ENCODE results near the gene ARHGAP45. TPM values are rescaled to one million over a fixed set of nuclear protein-coding genes. Genes with fewer than 3 reads are reported as not detected.

The ARHGAP45 gene
- total RNA-seq, 1 donor from 2014 or later: 3.0 TPM

DNA sequence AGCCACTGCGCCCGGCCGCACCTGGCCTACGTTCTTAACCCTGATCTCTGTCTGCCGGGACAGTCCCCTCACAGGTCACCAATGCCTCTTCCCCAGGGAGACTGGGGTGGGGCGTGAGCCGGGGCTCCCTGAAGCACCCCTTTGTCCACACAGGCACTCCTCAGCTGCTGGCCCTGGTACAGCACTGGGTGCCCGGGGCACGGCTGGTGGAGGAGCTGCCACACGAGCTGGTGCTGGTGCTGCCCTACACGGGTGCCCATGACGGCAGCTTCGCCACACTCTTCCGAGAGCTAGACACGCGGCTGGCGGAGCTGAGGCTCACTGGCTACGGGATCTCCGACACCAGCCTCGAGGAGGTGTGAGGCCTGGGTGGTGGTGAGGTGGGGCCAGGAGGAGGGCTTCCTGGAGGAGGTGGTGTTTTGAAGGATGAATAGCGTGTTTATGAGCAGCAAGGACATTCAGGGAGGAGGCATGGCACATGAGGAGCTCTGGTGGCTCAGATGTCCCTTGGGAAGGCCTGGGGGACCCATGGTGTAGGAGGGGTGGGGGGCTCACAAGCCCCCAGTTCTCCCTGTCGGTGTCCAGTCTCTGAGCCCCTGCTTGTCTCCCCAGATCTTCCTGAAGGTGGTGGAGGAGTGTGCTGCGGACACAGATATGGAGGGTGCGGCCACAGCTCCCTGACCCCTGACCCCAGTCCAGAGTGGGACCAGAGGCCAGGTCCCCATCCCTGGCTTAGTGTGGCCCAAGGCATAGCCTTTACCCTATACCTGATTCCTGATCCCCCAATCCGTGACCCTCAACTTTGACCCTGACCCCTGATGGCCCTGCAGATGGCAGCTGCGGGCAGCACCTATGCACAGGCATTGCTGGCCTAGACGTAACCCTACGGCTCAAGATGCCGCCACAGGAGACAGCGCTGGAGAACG, 13.5 kb upstream of the ARHGAP45 start:
- Mint-ChIP-seq H3K9me3 (ENCODE audit: unreplicated experiment) (no peaks in the 10 kb centered on the region), H3K27ac (ENCODE audit: unreplicated experiment) (no peak overlapping the region), H3K4me1 (ENCODE audit: low read depth, unreplicated experiment) (no peaks in the 10 kb centered on the region), H3K27me3 (ENCODE audit: low read depth, unreplicated experiment) (no peaks in the 10 kb centered on the region), H3K36me3 (ENCODE audit: low read depth, unreplicated experiment) (peaks cover 22% of the 10 kb centered on the region), H3K4me3 (ENCODE audit: unreplicated experiment) (peak overlapping the region; percentile 40)
- no peak overlapping the region for H3K4me2 ChIP-seq (ENCODE audit: low read length)
- no peak overlapping the region for H2AFZ ChIP-seq (ENCODE audit: low read depth, low read length)
- H3K9ac ChIP-seq (ENCODE audit: low read length): no peak overlapping the region
- H3K36me3 ChIP-seq (ENCODE audit: insufficient read depth, low read length): no peaks in the 10 kb centered on the region
- H3K4me1 ChIP-seq (ENCODE audit: insufficient read depth, low read length): no peaks in the 10 kb centered on the region
- H3K27me3 ChIP-seq (ENCODE audit: insufficient read depth, low read length): no peaks in the 10 kb centered on the region
- H3K27ac ChIP-seq (ENCODE audit: low read depth, low read length): no peak overlapping the region
- H3K79me2 ChIP-seq (ENCODE audit: insufficient read depth, low read length): no peaks in the 10 kb centered on the region
- FAIRE-seq: no peak
- no peak for DNase-seq (ENCODE audit: low read depth)
- no peak overlapping the region for H3K4me3 ChIP-seq (ENCODE audit: insufficient read depth, low read depth, low read length)
- no peaks in the 10 kb centered on the region for H4K20me1 ChIP-seq (ENCODE audit: insufficient read depth, low read length)
- TF ChIP-seq, protein P1, sequence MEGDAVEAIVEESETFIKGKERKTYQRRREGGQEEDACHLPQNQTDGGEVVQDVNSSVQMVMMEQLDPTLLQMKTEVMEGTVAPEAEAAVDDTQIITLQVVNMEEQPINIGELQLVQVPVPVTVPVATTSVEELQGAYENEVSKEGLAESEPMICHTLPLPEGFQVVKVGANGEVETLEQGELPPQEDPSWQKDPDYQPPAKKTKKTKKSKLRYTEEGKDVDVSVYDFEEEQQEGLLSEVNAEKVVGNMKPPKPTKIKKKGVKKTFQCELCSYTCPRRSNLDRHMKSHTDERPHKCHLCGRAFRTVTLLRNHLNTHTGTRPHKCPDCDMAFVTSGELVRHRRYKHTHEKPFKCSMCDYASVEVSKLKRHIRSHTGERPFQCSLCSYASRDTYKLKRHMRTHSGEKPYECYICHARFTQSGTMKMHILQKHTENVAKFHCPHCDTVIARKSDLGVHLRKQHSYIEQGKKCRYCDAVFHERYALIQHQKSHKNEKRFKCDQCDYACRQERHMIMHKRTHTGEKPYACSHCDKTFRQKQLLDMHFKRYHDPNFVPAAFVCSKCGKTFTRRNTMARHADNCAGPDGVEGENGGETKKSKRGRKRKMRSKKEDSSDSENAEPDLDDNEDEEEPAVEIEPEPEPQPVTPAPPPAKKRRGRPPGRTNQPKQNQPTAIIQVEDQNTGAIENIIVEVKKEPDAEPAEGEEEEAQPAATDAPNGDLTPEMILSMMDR (IDR thresholded peaks at IDR 0.05; ENCODE audit: insufficient read depth, low read depth, low read length): no peak
- no peak for TF ChIP-seq EZH2 (IDR thresholded peaks at IDR 0.05; ENCODE audit: insufficient read depth, low read length)
- H3K9me3 ChIP-seq (ENCODE audit: insufficient read depth, low read depth, low read length): peaks cover 23% of the 10 kb centered on the region

DNA sequence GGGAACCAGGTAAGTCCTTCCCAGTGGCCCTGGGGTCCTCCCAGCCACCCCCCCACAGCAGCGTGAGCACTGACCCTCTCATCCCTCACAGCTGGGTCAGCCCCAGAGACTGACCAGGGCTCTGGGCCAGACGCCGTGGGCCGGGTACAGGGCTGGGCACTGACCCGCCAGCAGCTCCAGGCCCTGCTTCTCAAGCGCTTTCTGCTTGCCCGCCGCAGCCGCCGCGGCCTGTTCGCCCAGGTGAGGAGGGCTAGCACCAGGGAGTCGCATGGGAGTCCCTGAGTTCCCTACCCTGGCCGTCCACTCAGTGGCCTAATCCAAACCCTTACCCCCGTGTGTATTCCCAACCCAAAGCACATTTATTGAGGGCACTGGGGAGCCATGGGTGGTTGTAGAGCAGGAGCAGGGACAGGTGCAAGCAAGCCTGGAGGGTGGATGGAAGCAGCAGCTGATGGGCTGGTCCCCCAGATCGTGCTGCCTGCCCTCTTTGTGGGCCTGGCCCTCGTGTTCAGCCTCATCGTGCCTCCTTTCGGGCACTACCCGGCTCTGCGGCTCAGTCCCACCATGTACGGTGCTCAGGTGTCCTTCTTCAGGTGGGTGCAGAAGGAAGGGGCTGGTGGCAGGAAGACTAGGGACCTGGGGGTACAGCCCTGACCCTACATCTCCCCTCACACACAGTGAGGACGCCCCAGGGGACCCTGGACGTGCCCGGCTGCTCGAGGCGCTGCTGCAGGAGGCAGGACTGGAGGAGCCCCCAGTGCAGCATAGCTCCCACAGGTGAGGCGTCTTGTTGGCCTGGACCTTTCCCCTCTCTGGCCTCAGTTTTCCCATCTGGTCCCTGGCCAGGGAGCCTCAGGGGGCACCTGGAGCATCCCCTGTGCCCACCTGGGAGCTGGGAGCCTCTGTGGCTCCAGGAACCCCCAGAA, 12.6 kb upstream of the ARHGAP45 start:
- Mint-ChIP-seq H3K27me3 (ENCODE audit: low read depth, unreplicated experiment) (no peaks in the 10 kb centered on the region), H3K4me1 (ENCODE audit: low read depth, unreplicated experiment) (no peaks in the 10 kb centered on the region), H3K27ac (ENCODE audit: unreplicated experiment) (no peak overlapping the region), H3K4me3 (ENCODE audit: unreplicated experiment) (no peak overlapping the region), H3K9me3 (ENCODE audit: unreplicated experiment) (no peaks in the 10 kb centered on the region), H3K36me3 (ENCODE audit: low read depth, unreplicated experiment) (peaks cover 22% of the 10 kb centered on the region)
- no peaks in the 10 kb centered on the region for H3K36me3 ChIP-seq (ENCODE audit: insufficient read depth, low read length)
- DNase-seq (ENCODE audit: low read depth) (no peak), FAIRE-seq (no peak)
- no peak overlapping the region for H3K9ac ChIP-seq (ENCODE audit: low read length)
- H3K9me3 ChIP-seq (ENCODE audit: insufficient read depth, low read depth, low read length): peaks cover 28% of the 10 kb centered on the region
- H3K27ac ChIP-seq (ENCODE audit: low read depth, low read length): no peak overlapping the region
- no peaks in the 10 kb centered on the region for H4K20me1 ChIP-seq (ENCODE audit: insufficient read depth, low read length)
- H3K4me1 ChIP-seq (ENCODE audit: insufficient read depth, low read length): no peaks in the 10 kb centered on the region
- TF ChIP-seq, protein P1 (IDR thresholded peaks at IDR 0.05; ENCODE audit: insufficient read depth, low read depth, low read length): no peak
- TF ChIP-seq EZH2 (IDR thresholded peaks at IDR 0.05; ENCODE audit: insufficient read depth, low read length): no peak
- no peak overlapping the region for H3K4me2 ChIP-seq (ENCODE audit: low read length)
- H3K4me3 ChIP-seq (ENCODE audit: insufficient read depth, low read depth, low read length): no peak overlapping the region
- no peaks in the 10 kb centered on the region for H3K79me2 ChIP-seq (ENCODE audit: insufficient read depth, low read length)
- H3K27me3 ChIP-seq (ENCODE audit: insufficient read depth, low read length): no peaks in the 10 kb centered on the region
- no peak overlapping the region for H2AFZ ChIP-seq (ENCODE audit: low read depth, low read length)

Measured in astrocyte (in vitro differentiated cells and primary cell).